ENCODE measurements around the gene MAP2K1.

MAP2K1 gene

DNA sequence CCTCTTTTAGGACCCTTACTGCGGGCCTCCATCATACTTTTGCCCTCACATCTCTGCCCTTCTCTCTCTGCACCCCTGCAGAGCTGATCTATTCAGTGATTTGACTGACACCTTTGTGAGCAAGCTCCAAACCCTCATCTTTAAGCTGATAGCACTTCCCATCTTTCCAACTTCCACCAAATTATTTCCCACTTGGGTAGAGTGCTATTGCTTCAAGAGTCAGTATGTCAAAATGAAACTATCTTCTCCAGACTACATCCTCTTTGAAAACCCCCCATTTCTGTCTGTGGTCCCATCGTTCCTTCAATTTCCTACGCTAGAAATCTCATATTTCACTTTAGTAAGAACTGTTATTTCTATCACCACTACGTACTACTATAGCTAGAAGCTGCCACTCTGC, 138.1 kb downstream of the MAP2K1 start:
- Mint-ChIP-seq H3K27ac (no peak overlapping the region), H3K36me3 (ENCODE audit: insufficient read depth) (peaks cover 20% of the 10 kb centered on the region), H3K27me3 (no peaks in the 10 kb centered on the region), H3K4me1 (ENCODE audit: low read depth in 2 of 2) (no peaks in the 10 kb centered on the region), H3K9me3 (no peaks in the 10 kb centered on the region), H3K4me3 (no peak overlapping the region)
- no peak for ATAC-seq (replicated peaks)
- DNase-seq: no peak

DNA sequence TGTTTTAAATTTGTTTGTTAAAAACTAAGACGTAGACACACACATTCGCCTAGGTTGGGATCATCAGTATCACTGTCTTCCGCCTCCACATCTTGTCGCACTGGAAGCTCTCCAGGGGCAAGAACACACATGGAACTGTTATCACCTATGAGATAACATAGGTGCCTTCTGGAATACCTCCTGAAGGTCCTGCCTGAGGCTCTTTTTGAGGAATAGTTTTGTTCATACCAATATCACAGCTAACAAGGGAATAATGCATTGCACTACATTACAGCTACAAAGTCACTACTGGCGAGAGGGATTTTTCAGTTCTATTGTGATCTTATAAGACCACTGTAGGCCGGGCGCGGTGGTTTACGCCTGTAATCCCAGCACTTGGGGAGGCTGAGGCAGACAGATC, 148.3 kb downstream of the MAP2K1 start:
- Mint-ChIP-seq H3K9me3 (no peaks in the 10 kb centered on the region), H3K4me1 (ENCODE audit: low read depth in 2 of 2) (no peaks in the 10 kb centered on the region), H3K27ac (no peak overlapping the region), H3K36me3 (ENCODE audit: insufficient read depth) (peaks cover 18% of the 10 kb centered on the region), H3K4me3 (no peak overlapping the region), H3K27me3 (no peaks in the 10 kb centered on the region)
- ATAC-seq (replicated peaks) (no peak), DNase-seq (no peak)

All from effector memory CD8-positive, alpha-beta T cell (primary cell).